Transverse colon (tissue), 4 donors: ENCODE data around the gene TUBB. TPM values are rescaled to one million over a fixed set of nuclear protein-coding genes. Genes with fewer than 3 reads are reported as not detected.
"Not testable (repeated sequence)": the region's sequence is repeated elsewhere in the genome, so short reads cannot be mapped to it uniquely, and the experiment has no call there.

Experiments
- DNase-seq: peaks from one replicate; pipeline ENCODE4 v3.0.0-alpha.2; 2019
- H3K27ac ChIP-seq, 4 donors: fragments of 200-600 bp; sonication (generic); 2 replicates each; pipeline ENCODE4 v1.5.1; 2016 to 2018; ENCODE audit warnings: inconsistent platforms in 4 of 4
- H3K27me3 ChIP-seq: fragments of 200-600 bp; sonication (generic); 2 replicates; pipeline ENCODE4 v1.5.1; 2017; ENCODE audit warnings: inconsistent platforms
- H3K36me3 ChIP-seq, 4 donors: fragments of 200-600 bp; sonication (generic); 2 replicates each; pipeline ENCODE4 v1.5.1; 2017 to 2019; ENCODE audit warnings: inconsistent platforms in 4 of 4
- H3K4me1 ChIP-seq, 4 donors: fragments of 200-600 bp; sonication (generic); 2 replicates each; pipeline ENCODE4 v1.5.1; 2017 to 2020; ENCODE audit warnings: inconsistent platforms in 4 of 4
- H3K4me3 ChIP-seq, 4 donors: fragments of 200-600 bp; sonication (generic); 1 replicate in 1 of 4; 2 replicates in 3 of 4; pipeline versions ENCODE4 v1.5.1 to v1.6.1; 2017 to 2019; ENCODE audit warnings: inconsistent platforms in 4 of 4
- H3K9me3 ChIP-seq, 2 donors: fragments of 200-600 bp; sonication (generic); 2 replicates each; pipeline ENCODE4 v1.5.1; 2017 to 2019; ENCODE audit warnings: inconsistent platforms in 2 of 2
- CTCF ChIP-seq, 5 experiments: fragments of 200-600 bp in 3 of 5; fragments of 450-650 bp in 2 of 5; sonication (generic) in 3 of 5; IDR thresholded peaks; 1 replicate in 2 of 5; 2 replicates in 3 of 5; pipeline ENCODE4 v1.5.1; 2016 to 2017; ENCODE audit warnings: antibody characterized with exemption in 5 of 5, inconsistent platforms in 3 of 5, mild to moderate bottlenecking in 2 of 5, moderate library complexity in 1 of 5
- EP300 ChIP-seq: sonication (generic); formaldehyde crosslinking; IDR thresholded peaks from one replicate; pipeline ENCODE4 v1.6.1; 2017; ENCODE audit warnings: antibody characterized with exemption, low read depth
- POLR2A ChIP-seq: fragments of 450-650 bp; IDR thresholded peaks from one replicate; pipeline ENCODE4 v1.6.1; 2016; ENCODE audit warnings: antibody characterized with exemption, mild to moderate bottlenecking, moderate library complexity
- POLR2AphosphoS5 ChIP-seq, 3 donors: sonication (generic); formaldehyde crosslinking; IDR thresholded peaks; one replicate each; pipeline ENCODE4 v1.6.1; 2016; ENCODE audit warnings: antibody characterized with exemption in 3 of 3
- WGBS, 2 donors: methylation state at CpG; one replicate each; pipeline ENCODE4 v1.1.5; 2018; ENCODE audit warnings: low coverage in 1 of 2; 5-methylcytosine and 5-hydroxymethylcytosine counted together
- in situ Hi-C, 4 donors: fragments of 200-750 bp; cut with MboI; loops; one replicate each; pipeline versions ENCODE4 v1.15.0 to v1.15.1; 2017; ENCODE audit warnings: low sequenced_read_pairs in 3 of 4, low pct_ligation_motif_present in 1 of 4, low pct_unique_long_range_greater_than_20kb in 1 of 4
- intact Hi-C: fragments of 100-400 bp; cut with DNase I; formaldehyde crosslinking; loops from one replicate; pipeline ENCODE4 v1.15.1; 2023; ENCODE audit warnings: low total_unique reads
- total RNA-seq, 4 donors: library from RNA; depleted of rRNA; stranded (reverse); fragments of >200 nt; gene quantifications; one replicate each; pipeline ENCODE4 v1.1.0, GENCODE V29; 2016

The TUBB gene
- total RNA-seq, 4 donors from 2014 or later = 77.1 to 128 (median 106) TPM

GRCh38 chr6:30749554-30750378 lies 29.6 kb downstream of the TUBB start:
- no peaks in the 10 kb centered on the region for H3K9me3 ChIP-seq
- TF ChIP-seq EP300 = no peak
- peak in 2 of 5 experiments; percentile 50 to 60 for TF ChIP-seq CTCF (IDR thresholded peaks at IDR 0.05)
- TF ChIP-seq POLR2AphosphoS5 (IDR thresholded peaks at IDR 0.05) = peak; percentile 39 to 82 (median 54)
- TF ChIP-seq POLR2A = peak; percentile 48
- WGBS, 2 donors = 28 to 64% methylated on average over 2 to 11 of the region's 12 CpGs
- peaks cover 28 to 69% (median 58%) of the 10 kb centered on the region in 4 donors for H3K4me1 ChIP-seq
- peak overlapping the region; percentile 82 to 88 (median 86) for H3K27ac ChIP-seq
- intact Hi-C loops (no loop called here), in situ Hi-C loops (loop anchor here in 2 of 4 donors (10.0 to 25.0 kb wide), 2 partner anchors 75 to 138 kb away; partner anchors contain the start of gene DDR1 (in 2 of the 2))
- DNase-seq = peak; percentile 85
- no peak overlapping the region for H3K4me3 ChIP-seq
- H3K36me3 ChIP-seq = no peaks in the 10 kb centered on the region
- no peaks in the 10 kb centered on the region for H3K27me3 ChIP-seq

- Histone ChIP-seq H3K27me3 (no peaks in the 10 kb centered on the region), H3K4me1 (peaks cover 26 to 63% (median 54%) of the 10 kb centered on the region in 4 donors), H3K4me3 (no peak overlapping the region), H3K9me3 (no peaks in the 10 kb centered on the region), H3K36me3 (no peaks in the 10 kb centered on the region), H3K27ac (peak overlapping the region; percentile 82 to 88 (median 86))
- TF ChIP-seq POLR2A (no peak), EP300 (no peak), POLR2AphosphoS5 (IDR thresholded peaks at IDR 0.05) (no peak), CTCF (IDR thresholded peaks at IDR 0.05) (no peak)
- in situ Hi-C loops (no loop called here), intact Hi-C loops (no loop called here)
- DNase-seq = no peak
Observed at GRCh38 chr6:30750379-30750668, 30.2 kb downstream of the TUBB start.

GRCh38 chr6:30752157-30752927 lies 32.2 kb downstream of the TUBB start:
- Histone ChIP-seq H3K4me1 (peaks cover 26 to 53% (median 49%) of the 10 kb centered on the region in 4 donors), H3K36me3 (no peaks in the 10 kb centered on the region), H3K27me3 (no peaks in the 10 kb centered on the region), H3K27ac (peak overlapping the region; percentile 82 to 88 (median 86)), H3K9me3 (no peaks in the 10 kb centered on the region), H3K4me3 (no peak overlapping the region)
- WGBS, 2 donors = 46 to 50% methylated on average over 2 to 12 of the region's 12 CpGs
- peak; percentile 78 for DNase-seq
- in situ Hi-C loops = no loop called here
- TF ChIP-seq CTCF (IDR thresholded peaks at IDR 0.05) (no peak), POLR2A (no peak), POLR2AphosphoS5 (IDR thresholded peaks at IDR 0.05) (peak; percentile 71 to 86 (median 77)), EP300 (peak; percentile 65)
- intact Hi-C loops = no loop called here

- peaks cover 15 to 37% (median 27%) of the 10 kb centered on the region in 4 donors for H3K4me1 ChIP-seq
- H3K9me3 ChIP-seq = no peaks in the 10 kb centered on the region
- no peaks in the 10 kb centered on the region for H3K36me3 ChIP-seq
- no peak for DNase-seq
- no peak overlapping the region for H3K4me3 ChIP-seq
- WGBS, 2 donors = 79 to 85% methylated on average over 3 of the region's 3 CpGs
- no peaks in the 10 kb centered on the region for H3K27me3 ChIP-seq
- TF ChIP-seq EP300 (no peak), POLR2A (no peak), POLR2AphosphoS5 (IDR thresholded peaks at IDR 0.05) (no peak), CTCF (IDR thresholded peaks at IDR 0.05) (no peak)
- intact Hi-C loops (no loop called here), in situ Hi-C loops (no loop called here)
- peak overlapping the region in 3 of 4 donors; percentile 82 to 88 (median 87) for H3K27ac ChIP-seq
Observed at GRCh38 chr6:30754631-30755030, 34.5 kb downstream of the TUBB start.

- H3K27me3 ChIP-seq, intact Hi-C loops, H3K4me3 ChIP-seq, DNase-seq, H3K9me3 ChIP-seq, in situ Hi-C loops, H3K36me3 ChIP-seq: not testable (repeated sequence)
- H3K4me1 ChIP-seq = peaks cover 4 to 19% (median 9%) of the 10 kb centered on the region in 4 donors
- H3K27ac ChIP-seq = peak overlapping the region in 1 of 4 donors; percentile 23
- 95 to 100% methylated on average over 2 to 7 of the region's 7 CpGs for WGBS, 2 donors
Observed at GRCh38 chr6:30756405-30757003, 36.4 kb downstream of the TUBB start.
